EL (cell line): ENCODE results near the gene SLC4A2.

Experiments
- DNase-seq: peaks from one replicate; pipeline ENCODE4 v3.0.0-alpha.2; 2016

SLC4A2 gene

GRCh38 chr7:151081170-151082101 lies 22.0 kb downstream of the SLC4A2 start:
- peak; percentile 55 for DNase-seq

DNA sequence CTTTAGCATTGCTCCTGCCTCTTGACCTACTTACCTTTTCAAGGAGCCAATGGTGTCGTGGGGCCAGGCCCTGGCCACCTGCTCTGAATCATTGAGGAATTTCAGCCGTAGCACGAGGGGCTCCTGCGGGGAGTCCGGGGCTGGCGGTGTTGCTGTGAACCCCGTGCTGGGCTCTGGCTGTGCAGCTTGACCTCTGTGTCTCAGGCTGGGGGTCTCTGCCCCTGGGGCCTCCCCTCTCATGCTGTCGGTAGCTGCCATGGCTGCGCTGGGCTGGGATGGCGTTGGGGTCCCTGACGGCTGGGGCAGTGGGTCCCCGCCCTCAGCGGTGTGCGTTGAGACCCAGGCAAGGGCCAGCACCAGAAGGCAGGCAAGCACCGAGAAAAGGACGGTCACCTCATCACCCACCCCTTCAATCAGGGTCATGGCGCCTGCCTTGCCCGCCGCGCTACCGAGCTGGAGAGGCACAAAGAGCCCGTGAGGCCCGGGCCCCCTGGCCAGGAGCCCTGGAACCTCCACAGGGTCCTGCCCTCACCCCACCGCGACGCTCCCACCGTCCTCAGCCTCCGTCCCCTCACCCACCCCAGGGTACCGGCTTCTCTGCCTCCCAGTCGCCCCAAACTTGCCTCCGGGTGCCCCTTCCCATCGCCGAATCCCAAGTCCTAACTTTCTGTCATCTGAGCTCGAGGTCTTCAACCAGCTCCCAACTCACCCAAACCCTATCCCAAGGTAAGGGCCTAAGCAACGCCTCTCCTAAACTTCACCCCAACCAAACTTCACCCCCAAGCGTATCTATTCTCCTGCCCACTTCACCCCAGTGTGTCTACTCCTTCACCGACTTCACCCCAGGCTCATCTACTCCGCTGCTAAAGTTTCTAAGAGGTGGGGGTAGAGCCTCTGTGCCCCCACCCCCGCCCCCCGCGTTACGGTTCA lies 23.0 kb downstream of the SLC4A2 start:
- no peak for DNase-seq

DNA sequence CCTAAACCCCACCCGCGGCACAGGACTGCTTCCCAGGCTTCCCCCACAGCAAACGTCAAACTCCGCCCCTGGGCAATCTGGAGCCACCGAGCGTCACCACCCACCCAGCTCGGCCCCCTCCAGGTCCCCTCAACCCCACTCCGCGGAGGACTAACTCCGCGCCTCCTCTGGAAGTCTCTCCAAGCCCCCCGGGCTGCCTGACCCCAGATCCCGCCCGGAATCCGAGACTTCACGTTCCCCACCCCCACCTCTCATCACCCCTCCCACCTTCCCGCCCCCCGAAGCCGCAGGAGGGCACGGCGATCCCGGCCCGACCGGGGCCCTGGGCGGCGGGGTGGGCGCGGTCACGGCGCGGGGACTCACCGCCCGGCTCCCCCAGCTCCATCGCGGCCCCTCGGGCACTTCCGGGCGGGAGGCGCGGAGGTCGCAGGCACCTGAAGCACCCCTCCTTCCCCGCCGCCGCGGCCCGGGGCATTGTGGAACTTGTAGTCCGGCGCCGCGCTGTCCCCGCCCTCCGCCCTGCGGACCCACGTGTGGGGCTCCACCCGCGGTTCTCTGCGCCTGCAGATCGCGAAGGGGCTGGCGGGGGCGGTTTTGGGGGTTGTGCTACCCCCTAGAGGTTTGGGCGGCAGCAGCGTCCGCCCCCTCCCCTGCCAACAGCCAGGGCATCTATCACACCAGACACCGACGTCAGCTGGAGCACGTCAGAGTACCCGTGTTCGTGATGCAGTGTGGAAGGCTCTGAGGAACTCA lies 23.9 kb downstream of the SLC4A2 start, which contains the start of gene TMUB1:
Gene TMUB1 (minus strand): TSS at position 423 of the 753 bp plus-strand sequence. CDS start 930 bp downstream, outside the sequence.
- DNase-seq: peak; percentile 64

GRCh38 chr7:151083824-151084160 lies 24.4 kb downstream of the SLC4A2 start:
- DNase-seq: no peak

GRCh38 chr7:151085329-151085690 lies 25.9 kb downstream of the SLC4A2 start:
- DNase-seq: no peak

GRCh38 chr7:151085691-151086620 lies 26.6 kb downstream of the SLC4A2 start, which contains the start of gene AGAP3:
Gene AGAP3, plus strand, starts transcription at chr7:151086475. Its CDS starts 267 bp downstream, at chr7:151086742.
- peak; percentile 83 for DNase-seq

- DNase-seq: peak; percentile 49
These were observed 27.4 kb downstream of the SLC4A2 start for GRCh38 chr7:151086802-151087244.

GRCh38 chr7:151087245-151088018 lies 28.0 kb downstream of the SLC4A2 start:
- DNase-seq: peak; percentile 68

DNA sequence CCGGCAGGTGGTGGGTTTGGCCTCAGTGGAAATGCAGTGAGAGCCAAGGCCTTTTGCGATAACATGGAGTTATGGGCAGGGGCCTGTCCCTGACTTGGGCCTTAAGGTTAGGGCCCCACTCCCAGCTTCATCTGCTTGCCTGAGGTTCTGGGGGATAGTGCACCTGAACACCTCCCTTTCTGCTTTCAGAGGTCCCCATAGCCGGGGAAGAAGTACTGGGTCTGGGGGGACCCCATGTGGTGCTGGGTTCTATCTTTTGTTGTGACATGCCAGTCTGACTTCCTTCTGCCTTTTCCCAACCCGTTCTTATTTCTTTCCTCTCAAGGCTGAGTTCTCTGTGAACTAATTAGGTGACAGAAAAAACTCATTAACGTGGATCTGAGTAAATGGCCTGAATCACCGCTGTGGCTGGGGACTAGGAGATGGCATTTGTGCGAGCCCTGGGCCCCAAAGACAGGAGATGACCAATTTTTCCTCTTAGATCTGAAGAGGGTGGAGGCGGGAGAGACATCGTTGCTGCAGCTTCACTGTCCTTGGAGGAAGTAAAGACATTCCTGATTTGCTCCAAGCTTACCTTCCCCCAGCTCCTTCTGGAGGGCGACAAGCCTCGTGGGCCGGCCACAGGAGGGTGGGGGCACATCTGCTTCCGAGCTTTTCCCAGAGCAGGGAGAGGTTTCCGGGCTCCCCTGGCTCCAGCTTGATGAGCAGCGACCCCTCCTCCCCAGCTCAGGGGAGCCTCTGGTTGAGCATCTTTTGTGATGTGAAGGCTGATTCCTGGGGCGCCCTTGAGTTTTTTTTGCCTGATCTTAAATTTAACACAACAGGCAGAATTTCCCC lies 28.8 kb downstream of the SLC4A2 start:
- DNase-seq: peak; percentile 48

- peak; percentile 67 for DNase-seq
These were observed 29.7 kb downstream of the SLC4A2 start for GRCh38 chr7:151088856-151089699.

GRCh38 chr7:151089893-151090730 lies 30.7 kb downstream of the SLC4A2 start:
- no peak for DNase-seq

DNA sequence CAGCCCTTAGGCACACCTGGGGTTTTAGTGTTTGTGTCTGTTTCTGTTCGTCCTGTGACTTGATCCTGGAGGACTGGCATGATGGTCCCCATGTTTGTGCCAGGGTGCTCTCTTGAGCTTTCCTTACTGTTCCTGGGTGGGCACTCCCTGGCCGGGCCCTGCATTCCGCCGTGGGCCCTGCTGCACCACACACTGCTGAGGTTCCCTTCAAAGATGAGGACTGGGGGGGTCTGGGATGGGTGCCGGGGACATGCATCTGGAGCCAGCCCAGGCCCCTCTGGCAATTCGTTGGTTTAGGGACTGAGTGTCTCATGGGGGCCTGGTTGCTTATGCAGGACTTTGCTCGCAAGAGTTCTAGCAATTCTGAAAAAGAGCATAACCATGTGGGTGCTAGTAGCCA lies 31.6 kb downstream of the SLC4A2 start:
- no peak for DNase-seq

DNA sequence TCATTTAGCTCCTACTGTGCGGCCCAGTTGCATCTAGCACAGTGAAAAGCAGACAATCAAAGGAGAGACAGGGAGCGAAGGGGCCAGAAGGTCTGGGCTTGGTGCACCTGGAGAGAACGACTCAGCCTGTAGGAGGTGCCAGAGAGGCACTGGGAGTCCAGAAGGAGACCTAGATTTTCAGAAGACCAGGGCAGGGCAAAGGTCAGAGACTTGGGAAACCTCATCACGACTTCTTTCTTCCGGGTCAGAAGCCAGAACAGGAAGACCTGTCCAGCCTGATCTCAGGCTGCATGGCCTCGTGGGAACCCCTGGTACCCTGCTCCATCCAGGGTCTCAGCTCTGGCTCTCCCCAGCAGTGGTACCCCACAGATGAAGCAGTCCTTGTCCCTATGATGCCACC lies 32.0 kb downstream of the SLC4A2 start:
- no peak for DNase-seq

- DNase-seq: no peak
These were observed 32.6 kb downstream of the SLC4A2 start for GRCh38 chr7:151091988-151092387.

- DNase-seq: no peak
These were observed 34.4 kb downstream of the SLC4A2 start for GRCh38 chr7:151093748-151094147.

GRCh38 chr7:151094675-151095074 lies 35.3 kb downstream of the SLC4A2 start:
- no peak for DNase-seq

DNA sequence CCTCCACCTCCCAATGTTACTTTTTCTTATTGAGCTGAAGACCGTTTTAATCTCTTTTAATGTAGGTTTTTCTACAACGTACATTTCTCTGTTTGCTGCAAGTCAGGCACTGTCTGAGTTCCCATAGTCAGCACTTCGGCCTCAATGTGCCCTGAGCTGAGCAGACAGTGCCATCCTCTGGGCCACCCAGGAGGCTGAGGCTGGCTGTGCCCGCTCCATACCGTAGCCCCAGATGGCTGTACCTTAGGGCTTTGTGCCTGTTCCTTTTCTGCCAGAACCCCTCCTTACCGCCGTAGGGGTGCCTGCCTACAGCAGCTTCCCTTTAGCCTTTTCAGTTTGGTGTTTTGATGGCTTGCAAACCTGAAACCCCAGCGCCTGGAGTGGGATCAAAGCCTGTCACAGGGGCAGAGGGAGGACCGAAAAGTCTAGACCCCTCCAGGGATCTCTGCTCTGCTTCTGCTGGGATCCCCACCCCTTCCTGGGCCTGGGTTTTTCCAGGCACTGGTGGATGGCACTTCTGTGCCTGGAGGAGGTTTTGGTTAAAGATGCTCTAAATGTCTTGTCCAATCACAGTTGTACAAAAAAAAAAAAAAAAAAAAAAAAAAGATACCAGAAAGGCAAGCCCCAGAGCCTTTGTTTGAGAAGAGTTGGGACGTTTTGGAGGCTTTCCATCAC lies 35.9 kb downstream of the SLC4A2 start:
- DNase-seq: no peak
